HEK293T (cell line): ENCODE results near the gene OR7A5.
"Not testable (repeated sequence)": the region's sequence is repeated elsewhere in the genome, so short reads cannot be mapped to it uniquely, and the experiment has no call there.

Experiments used
- BHLHE40 ChIP-seq: fragments of 450-650 bp; IDR thresholded peaks from 2 replicates; pipeline ENCODE4 v1.6.1; 2016; ENCODE audit warnings: mild to moderate bottlenecking, moderate library complexity, borderline replicate concordance
- CTBP1 ChIP-seq: fragments of 450-650 bp; IDR thresholded peaks from 2 replicates; pipeline ENCODE4 v1.6.1; 2016; ENCODE audit warnings: borderline replicate concordance
- ELF4 ChIP-seq: fragments of 450-650 bp; IDR thresholded peaks from 2 replicates; pipeline ENCODE4 v1.6.1; 2017; ENCODE audit warnings: antibody characterized with exemption
- FOXA1 ChIP-seq: fragments of 450-650 bp; IDR thresholded peaks from 2 replicates; pipeline ENCODE4 v1.6.1; 2016; ENCODE audit warnings: mild to moderate bottlenecking
- FOXK2 ChIP-seq: fragments of 450-650 bp; IDR thresholded peaks from 2 replicates; pipeline ENCODE4 v1.6.1; 2016; ENCODE audit warnings: mild to moderate bottlenecking
- FOXM1 ChIP-seq: fragments of 450-650 bp; IDR thresholded peaks from 2 replicates; pipeline ENCODE4 v1.6.1; 2017; ENCODE audit warnings: mild to moderate bottlenecking, borderline replicate concordance
- LEF1 ChIP-seq: fragments of 450-650 bp; IDR thresholded peaks from 2 replicates; pipeline ENCODE4 v1.6.1; 2017; ENCODE audit warnings: mild to moderate bottlenecking, borderline replicate concordance
- NFRKB ChIP-seq: fragments of 450-650 bp; IDR thresholded peaks from 2 replicates; pipeline ENCODE4 v1.6.1; 2016; ENCODE audit warnings: mild to moderate bottlenecking, moderate library complexity
- PKNOX1 ChIP-seq: fragments of 450-650 bp; IDR thresholded peaks from 2 replicates; pipeline ENCODE4 v1.6.1; 2016
- SP1 ChIP-seq: fragments of 450-650 bp; IDR thresholded peaks from 2 replicates; pipeline ENCODE4 v1.6.1; 2017
- SUZ12 ChIP-seq: fragments of 450-650 bp; IDR thresholded peaks from 2 replicates; pipeline ENCODE4 v1.6.1; 2016; ENCODE audit warnings: mild to moderate bottlenecking
- TARDBP ChIP-seq: fragments of 450-650 bp; IDR thresholded peaks from 2 replicates; pipeline ENCODE4 v1.6.1; 2016

GRCh38 chr19:14784730-14785101 lies 50.3 kb downstream of the OR7A5 start:
- TF ChIP-seq FOXM1, NFRKB, SP1, SUZ12, TARDBP, FOXK2, BHLHE40, LEF1, ELF4, PKNOX1, FOXA1, CTBP1: not testable (repeated sequence)
